Measurements from ENCODE around the gene VAV1. TPM values are rescaled to one million over a fixed set of nuclear protein-coding genes. Genes with fewer than 3 reads are reported as not detected.

The VAV1 gene
- total and polyA plus RNA-seq, 2 of the 8 experiments (the other 6 are each of a cell fraction or from before 2014, with no cell fraction given) = 0.21 to 0.22 TPM

DNA sequence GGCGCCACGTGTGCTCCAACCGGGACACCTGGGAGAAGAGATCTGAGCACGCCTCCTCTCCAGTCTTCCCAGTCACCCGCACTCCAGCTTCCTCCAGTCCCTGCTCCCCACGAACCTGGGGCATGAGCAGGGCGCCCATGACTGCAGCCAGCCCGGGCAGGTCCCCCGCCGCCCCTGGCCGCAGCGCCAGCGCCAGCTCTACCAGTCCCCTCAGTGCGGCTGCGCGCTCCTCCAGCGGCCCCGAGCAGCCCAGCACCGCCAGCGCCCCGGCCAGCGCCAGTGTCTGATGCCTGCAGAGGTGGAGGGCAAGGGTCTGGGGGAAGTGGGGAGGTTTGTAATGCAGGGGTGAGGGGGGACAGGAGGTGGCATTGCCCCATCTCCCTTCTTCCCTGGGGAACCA is 18.4 kb upstream of the VAV1 start (continued):
- no peak for TF ChIP-seq CBX5 (IDR thresholded peaks at IDR 0.05; ENCODE audit: low read depth, low read length)
- TF ChIP-seq HDAC6 (IDR thresholded peaks at IDR 0.05; ENCODE audit: low read depth, low read length) = no peak
- TF ChIP-seq CTBP2 (IDR thresholded peaks at IDR 0.05; ENCODE audit: borderline replicate concordance, insufficient read depth, insufficient read length, low read length) = no peak
- TF ChIP-seq FOSL1 (IDR thresholded peaks at IDR 0.05; ENCODE audit: insufficient read depth, low read depth, low read length) = no peak

All from H1 (cell line).